ENCODE measurements around the gene DOP1A. TPM values are rescaled to one million over a fixed set of nuclear protein-coding genes. Genes with fewer than 3 reads are reported as not detected.

DOP1A gene
- total and polyA plus RNA-seq, 2 of the 13 experiments (the other 11 are each of a cell fraction or from before 2014, with no cell fraction given) = 5.2 to 16.7 TPM

DNA sequence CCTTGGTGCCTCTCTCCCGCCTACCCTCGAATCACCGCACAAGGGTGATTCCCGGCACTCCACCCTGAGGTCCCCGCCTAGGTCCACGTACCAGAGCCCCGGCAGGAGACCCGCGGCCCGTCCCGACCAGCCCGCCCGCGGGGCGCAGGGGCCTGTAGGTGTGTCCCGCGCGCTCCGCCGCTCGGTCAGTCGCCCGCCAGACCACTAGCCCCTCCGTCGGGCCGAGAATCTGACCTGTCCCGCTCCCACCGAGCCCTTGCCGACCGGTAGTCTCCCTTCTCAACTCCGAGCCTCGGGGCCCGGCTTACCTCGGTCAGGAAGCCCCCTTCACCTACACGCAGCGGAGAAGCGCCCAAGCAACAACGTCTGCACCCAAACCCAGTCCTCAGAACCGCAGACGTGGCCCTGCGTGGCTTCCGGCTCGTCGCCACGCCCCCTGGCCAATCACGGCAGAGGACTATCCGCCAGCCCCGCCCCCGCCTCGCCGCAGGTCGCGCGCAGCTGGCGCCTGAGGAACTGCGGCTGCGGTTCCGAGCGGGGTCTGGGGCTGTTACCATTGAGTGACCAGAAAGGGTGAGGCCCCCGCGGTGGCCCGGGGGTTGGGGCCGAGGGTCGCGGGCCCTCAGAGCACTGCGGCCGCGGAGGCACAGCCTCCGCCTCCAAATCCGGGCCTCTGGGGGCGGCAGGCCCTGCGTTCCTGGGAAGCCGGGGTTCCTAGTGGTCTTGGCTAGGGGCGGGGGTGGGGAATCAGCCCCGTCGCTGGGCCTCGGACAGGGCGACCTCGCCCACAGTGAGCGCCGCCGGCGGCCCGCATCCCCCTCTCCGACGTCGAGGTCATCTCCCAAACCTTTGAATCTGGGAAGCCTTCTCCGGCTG is 125.6 kb downstream of the DOP1A start, which contains the start of the genes PGM3 and RWDD2A (continued):
- TF ChIP-seq, protein P1, sequence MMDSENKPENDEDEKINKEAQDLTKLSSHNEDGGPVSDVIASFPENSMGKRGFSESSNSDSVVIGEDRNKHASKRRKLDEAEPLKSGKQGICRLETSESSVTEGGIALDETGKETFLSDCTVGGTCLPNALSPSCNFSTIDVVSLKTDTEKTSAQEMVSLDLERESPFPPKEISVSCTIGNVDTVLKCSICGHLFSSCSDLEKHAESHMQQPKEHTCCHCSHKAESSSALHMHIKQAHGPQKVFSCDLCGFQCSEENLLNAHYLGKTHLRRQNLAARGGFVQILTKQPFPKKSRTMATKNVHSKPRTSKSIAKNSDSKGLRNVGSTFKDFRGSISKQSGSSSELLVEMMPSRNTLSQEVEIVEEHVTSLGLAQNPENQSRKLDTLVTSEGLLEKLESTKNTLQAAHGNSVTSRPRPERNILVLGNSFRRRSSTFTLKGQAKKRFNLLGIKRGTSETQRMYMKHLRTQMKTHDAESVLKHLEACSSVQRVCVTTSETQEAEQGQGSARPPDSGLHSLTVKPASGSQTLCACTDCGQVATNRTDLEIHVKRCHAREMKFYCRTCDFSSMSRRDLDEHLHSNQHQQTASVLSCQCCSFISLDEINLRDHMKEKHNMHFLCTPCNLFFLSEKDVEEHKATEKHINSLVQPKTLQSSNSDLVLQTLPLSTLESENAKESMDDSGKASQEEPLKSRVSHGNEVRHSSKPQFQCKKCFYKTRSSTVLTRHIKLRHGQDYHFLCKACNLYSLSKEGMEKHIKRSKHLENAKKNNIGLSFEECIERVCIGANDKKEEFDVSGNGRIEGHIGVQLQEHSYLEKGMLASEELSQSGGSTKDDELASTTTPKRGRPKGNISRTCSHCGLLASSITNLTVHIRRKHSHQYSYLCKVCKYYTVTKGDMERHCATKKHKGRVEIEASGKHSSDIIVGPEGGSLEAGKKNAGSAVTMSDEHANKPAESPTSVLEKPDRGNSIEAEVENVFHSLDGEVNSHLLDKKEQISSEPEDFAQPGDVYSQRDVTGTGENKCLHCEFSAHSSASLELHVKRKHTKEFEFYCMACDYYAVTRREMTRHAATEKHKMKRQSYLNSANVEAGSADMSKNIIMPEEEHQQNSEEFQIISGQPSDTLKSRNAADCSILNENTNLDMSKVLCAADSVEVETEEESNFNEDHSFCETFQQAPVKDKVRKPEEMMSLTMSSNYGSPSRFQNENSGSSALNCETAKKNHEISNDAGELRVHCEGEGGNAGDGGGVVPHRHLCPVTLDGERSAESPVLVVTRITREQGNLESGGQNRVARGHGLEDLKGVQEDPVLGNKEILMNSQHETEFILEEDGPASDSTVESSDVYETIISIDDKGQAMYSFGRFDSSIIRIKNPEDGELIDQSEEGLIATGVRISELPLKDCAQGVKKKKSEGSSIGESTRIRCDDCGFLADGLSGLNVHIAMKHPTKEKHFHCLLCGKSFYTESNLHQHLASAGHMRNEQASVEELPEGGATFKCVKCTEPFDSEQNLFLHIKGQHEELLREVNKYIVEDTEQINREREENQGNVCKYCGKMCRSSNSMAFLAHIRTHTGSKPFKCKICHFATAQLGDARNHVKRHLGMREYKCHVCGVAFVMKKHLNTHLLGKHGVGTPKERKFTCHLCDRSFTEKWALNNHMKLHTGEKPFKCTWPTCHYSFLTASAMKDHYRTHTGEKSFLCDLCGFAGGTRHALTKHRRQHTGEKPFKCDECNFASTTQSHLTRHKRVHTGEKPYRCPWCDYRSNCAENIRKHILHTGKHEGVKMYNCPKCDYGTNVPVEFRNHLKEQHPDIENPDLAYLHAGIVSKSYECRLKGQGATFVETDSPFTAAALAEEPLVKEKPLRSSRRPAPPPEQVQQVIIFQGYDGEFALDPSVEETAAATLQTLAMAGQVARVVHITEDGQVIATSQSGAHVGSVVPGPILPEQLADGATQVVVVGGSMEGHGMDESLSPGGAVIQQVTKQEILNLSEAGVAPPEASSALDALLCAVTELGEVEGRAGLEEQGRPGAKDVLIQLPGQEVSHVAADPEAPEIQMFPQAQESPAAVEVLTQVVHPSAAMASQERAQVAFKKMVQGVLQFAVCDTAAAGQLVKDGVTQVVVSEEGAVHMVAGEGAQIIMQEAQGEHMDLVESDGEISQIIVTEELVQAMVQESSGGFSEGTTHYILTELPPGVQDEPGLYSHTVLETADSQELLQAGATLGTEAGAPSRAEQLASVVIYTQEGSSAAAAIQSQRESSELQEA (CRISPR knock-in tag; IDR thresholded peaks at IDR 0.05; ENCODE audit: not compliant biosample characterization) = peak; percentile 59
- no peak for TF ChIP-seq ZNF609 (CRISPR knock-in tag; IDR thresholded peaks at IDR 0.05; ENCODE audit: borderline replicate concordance)
- no peak for TF ChIP-seq TBP (CRISPR knock-in tag; IDR thresholded peaks at IDR 0.05)
- TF ChIP-seq AHDC1 (CRISPR knock-in tag; IDR thresholded peaks at IDR 0.05; ENCODE audit: borderline replicate concordance) = 0 out of 2 replicates have a peak, but pooled peaks have one; percentile 33
- no peak for TF ChIP-seq FOXA1 (IDR thresholded peaks at IDR 0.05)
- TF ChIP-seq FOXA1 (CRISPR knock-in tag; IDR thresholded peaks at IDR 0.05) = no peak
- TF ChIP-seq ZNF720 (CRISPR knock-in tag; IDR thresholded peaks at IDR 0.05) = 0 out of 2 replicates have a peak, but pooled peaks have one; percentile 44
- no peak; the same call in 1 of the 2 replicates for TF ChIP-seq FIP1L1 (IDR thresholded peaks at IDR 0.05; ENCODE audit: borderline replicate concordance, insufficient read depth, low read depth, low read length)
